ENCODE data around the gene TBK1. TPM values are rescaled to one million over a fixed set of nuclear protein-coding genes. Genes with fewer than 3 reads are reported as not detected.

The TBK1 gene
- total RNA-seq, 1 experiment from 2014 or later = 15.9 TPM

- TF ChIP-seq, protein P1, sequence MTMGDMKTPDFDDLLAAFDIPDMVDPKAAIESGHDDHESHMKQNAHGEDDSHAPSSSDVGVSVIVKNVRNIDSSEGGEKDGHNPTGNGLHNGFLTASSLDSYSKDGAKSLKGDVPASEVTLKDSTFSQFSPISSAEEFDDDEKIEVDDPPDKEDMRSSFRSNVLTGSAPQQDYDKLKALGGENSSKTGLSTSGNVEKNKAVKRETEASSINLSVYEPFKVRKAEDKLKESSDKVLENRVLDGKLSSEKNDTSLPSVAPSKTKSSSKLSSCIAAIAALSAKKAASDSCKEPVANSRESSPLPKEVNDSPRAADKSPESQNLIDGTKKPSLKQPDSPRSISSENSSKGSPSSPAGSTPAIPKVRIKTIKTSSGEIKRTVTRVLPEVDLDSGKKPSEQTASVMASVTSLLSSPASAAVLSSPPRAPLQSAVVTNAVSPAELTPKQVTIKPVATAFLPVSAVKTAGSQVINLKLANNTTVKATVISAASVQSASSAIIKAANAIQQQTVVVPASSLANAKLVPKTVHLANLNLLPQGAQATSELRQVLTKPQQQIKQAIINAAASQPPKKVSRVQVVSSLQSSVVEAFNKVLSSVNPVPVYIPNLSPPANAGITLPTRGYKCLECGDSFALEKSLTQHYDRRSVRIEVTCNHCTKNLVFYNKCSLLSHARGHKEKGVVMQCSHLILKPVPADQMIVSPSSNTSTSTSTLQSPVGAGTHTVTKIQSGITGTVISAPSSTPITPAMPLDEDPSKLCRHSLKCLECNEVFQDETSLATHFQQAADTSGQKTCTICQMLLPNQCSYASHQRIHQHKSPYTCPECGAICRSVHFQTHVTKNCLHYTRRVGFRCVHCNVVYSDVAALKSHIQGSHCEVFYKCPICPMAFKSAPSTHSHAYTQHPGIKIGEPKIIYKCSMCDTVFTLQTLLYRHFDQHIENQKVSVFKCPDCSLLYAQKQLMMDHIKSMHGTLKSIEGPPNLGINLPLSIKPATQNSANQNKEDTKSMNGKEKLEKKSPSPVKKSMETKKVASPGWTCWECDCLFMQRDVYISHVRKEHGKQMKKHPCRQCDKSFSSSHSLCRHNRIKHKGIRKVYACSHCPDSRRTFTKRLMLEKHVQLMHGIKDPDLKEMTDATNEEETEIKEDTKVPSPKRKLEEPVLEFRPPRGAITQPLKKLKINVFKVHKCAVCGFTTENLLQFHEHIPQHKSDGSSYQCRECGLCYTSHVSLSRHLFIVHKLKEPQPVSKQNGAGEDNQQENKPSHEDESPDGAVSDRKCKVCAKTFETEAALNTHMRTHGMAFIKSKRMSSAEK (CRISPR knock-in tag; IDR thresholded peaks at IDR 0.05; ENCODE audit: borderline replicate concordance) = no peak
- TF ChIP-seq E2F4 (CRISPR knock-in tag; IDR thresholded peaks at IDR 0.05; ENCODE audit: borderline replicate concordance, low read depth) = no peak
- no peak for TF ChIP-seq MYBL2 (CRISPR knock-in tag; IDR thresholded peaks at IDR 0.05)
These were observed 23.0 kb upstream of the TBK1 start (continued) for GRCh38 chr12:64428956-64429355.

- Mint-ChIP-seq H3K4me1 (no peaks in the 10 kb centered on the region), H3K36me3 (peaks cover 87% of the 10 kb centered on the region), H3K27me3 (ENCODE audit: low read depth) (no peaks in the 10 kb centered on the region), H3K27ac (no peak overlapping the region), H3K4me3 (no peak overlapping the region), H3K9me3 (no peaks in the 10 kb centered on the region)
- ChIA-PET POLR2A (no interaction called here), CTCF (no interaction called here)
- DNase-seq (ENCODE audit: low spot score) (no peak), ATAC-seq (no peak)
- TF ChIP-seq TEAD4 (CRISPR knock-in tag; IDR thresholded peaks at IDR 0.05) (no peak), SOX15 (CRISPR knock-in tag; IDR thresholded peaks at IDR 0.05) (no peak), HMGA2 (CRISPR knock-in tag; IDR thresholded peaks at IDR 0.05) (no peak), USF2 (CRISPR knock-in tag; IDR thresholded peaks at IDR 0.05) (no peak), ZNF317 (CRISPR knock-in tag; IDR thresholded peaks at IDR 0.05; ENCODE audit: borderline replicate concordance, low read depth) (no peak), ZNF423 (CRISPR knock-in tag; IDR thresholded peaks at IDR 0.05) (no peak), ETV6 (CRISPR knock-in tag; IDR thresholded peaks at IDR 0.05) (no peak), ZNF219 (CRISPR knock-in tag; IDR thresholded peaks at IDR 0.05; ENCODE audit: borderline replicate concordance) (no peak), NFATC4 (CRISPR knock-in tag; IDR thresholded peaks at IDR 0.05) (no peak), ZNF416 (CRISPR knock-in tag; IDR thresholded peaks at IDR 0.05) (no peak), AFF4 (CRISPR knock-in tag; IDR thresholded peaks at IDR 0.05; ENCODE audit: borderline replicate concordance) (no peak), NR2C2 (CRISPR knock-in tag; IDR thresholded peaks at IDR 0.05) (no peak), IRF1 (CRISPR knock-in tag; IDR thresholded peaks at IDR 0.05) (no peak), ZNF138 (CRISPR knock-in tag; conservative IDR thresholded peaks at IDR 0.05) (no peak), ZBTB21 (CRISPR knock-in tag; IDR thresholded peaks at IDR 0.05; ENCODE audit: borderline replicate concordance) (no peak)
- TF ChIP-seq, protein P2, sequence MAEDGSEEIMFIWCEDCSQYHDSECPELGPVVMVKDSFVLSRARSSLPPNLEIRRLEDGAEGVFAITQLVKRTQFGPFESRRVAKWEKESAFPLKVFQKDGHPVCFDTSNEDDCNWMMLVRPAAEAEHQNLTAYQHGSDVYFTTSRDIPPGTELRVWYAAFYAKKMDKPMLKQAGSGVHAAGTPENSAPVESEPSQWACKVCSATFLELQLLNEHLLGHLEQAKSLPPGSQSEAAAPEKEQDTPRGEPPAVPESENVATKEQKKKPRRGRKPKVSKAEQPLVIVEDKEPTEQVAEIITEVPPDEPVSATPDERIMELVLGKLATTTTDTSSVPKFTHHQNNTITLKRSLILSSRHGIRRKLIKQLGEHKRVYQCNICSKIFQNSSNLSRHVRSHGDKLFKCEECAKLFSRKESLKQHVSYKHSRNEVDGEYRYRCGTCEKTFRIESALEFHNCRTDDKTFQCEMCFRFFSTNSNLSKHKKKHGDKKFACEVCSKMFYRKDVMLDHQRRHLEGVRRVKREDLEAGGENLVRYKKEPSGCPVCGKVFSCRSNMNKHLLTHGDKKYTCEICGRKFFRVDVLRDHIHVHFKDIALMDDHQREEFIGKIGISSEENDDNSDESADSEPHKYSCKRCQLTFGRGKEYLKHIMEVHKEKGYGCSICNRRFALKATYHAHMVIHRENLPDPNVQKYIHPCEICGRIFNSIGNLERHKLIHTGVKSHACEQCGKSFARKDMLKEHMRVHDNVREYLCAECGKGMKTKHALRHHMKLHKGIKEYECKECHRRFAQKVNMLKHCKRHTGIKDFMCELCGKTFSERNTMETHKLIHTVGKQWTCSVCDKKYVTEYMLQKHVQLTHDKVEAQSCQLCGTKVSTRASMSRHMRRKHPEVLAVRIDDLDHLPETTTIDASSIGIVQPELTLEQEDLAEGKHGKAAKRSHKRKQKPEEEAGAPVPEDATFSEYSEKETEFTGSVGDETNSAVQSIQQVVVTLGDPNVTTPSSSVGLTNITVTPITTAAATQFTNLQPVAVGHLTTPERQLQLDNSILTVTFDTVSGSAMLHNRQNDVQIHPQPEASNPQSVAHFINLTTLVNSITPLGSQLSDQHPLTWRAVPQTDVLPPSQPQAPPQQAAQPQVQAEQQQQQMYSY (CRISPR knock-in tag; IDR thresholded peaks at IDR 0.05) = no peak
These were observed 21.0 kb upstream of the TBK1 start for GRCh38 chr12:64430886-64431285.
